Smooth muscle cell (in vitro differentiated cells): Measurements from ENCODE around the gene NPIPB9. TPM values are rescaled to one million over a fixed set of nuclear protein-coding genes. Genes with fewer than 3 reads are reported as not detected.

Experiments used
- DNase-seq: peaks from one replicate; lab custom pipeline; 2025; ENCODE audit not compliant: unreplicated experiment; lab: John Stamatoyannopoulos, UW
- H2AFZ ChIP-seq: fragments of 200-600 bp; sonication (generic); 2 replicates; pipeline ENCODE4 v1.6.0; 2016; ENCODE audit warnings: antibody characterized with exemption, low read depth, mild to moderate bottlenecking
- H3F3A ChIP-seq: fragments of 200-600 bp; sonication (generic); 2 replicates; pipeline ENCODE4 v1.6.0; 2017; ENCODE audit warnings: antibody characterized with exemption, low read depth
- H3K27ac ChIP-seq: fragments of 200-600 bp; sonication (generic); 2 replicates; pipeline ENCODE4 v1.5.1; 2016; ENCODE audit warnings: low read depth, mild to moderate bottlenecking
- H3K27me3 ChIP-seq: fragments of 200-600 bp; sonication (generic); 2 replicates; pipeline ENCODE4 v1.6.1; 2016; ENCODE audit warnings: low read depth, mild to moderate bottlenecking
- H3K36me3 ChIP-seq: fragments of 200-600 bp; sonication (generic); 2 replicates; pipeline ENCODE4 v1.5.1; 2016; ENCODE audit warnings: low read depth
- H3K4me1 ChIP-seq: fragments of 200-600 bp; sonication (generic); 2 replicates; pipeline ENCODE4 v1.5.1; 2016; ENCODE audit warnings: low read depth
- H3K4me2 ChIP-seq: fragments of 200-600 bp; sonication (generic); 2 replicates; pipeline ENCODE4 v1.6.0; 2016; ENCODE audit warnings: mild to moderate bottlenecking
- H3K4me3 ChIP-seq: fragments of 200-600 bp; sonication (generic); 2 replicates; pipeline ENCODE4 v1.5.1; 2016; ENCODE audit warnings: mild to moderate bottlenecking
- H3K79me2 ChIP-seq: fragments of 200-600 bp; sonication (generic); 2 replicates; pipeline ENCODE4 v1.6.0; 2016; ENCODE audit warnings: low read depth, mild to moderate bottlenecking
- H3K9ac ChIP-seq: fragments of 200-600 bp; sonication (generic); 2 replicates; pipeline ENCODE4 v1.6.0; 2016; ENCODE audit warnings: low read depth
- H3K9me3 ChIP-seq: fragments of 200-600 bp; sonication (generic); replicated peaks from 2 replicates; pipeline ENCODE4 v1.5.1; 2016; ENCODE audit warnings: low read depth
- H4K20me1 ChIP-seq: fragments of 200-600 bp; sonication (generic); 2 replicates; pipeline ENCODE4 v1.6.0; 2016; ENCODE audit warnings: low read depth
- WGBS: methylation state at CpG from one replicate; pipeline ENCODE4 v1.1.7; 2016; ENCODE audit warnings: low lambda C conversion rate; 5-methylcytosine and 5-hydroxymethylcytosine counted together
- microRNA-seq: library from miRNA; unstranded; fragments of <30 nt; microRNA quantifications from one replicate; pipeline ENCODE4, GENCODE V29; 2016; ENCODE audit warnings: borderline number of aligned reads
- polyA plus RNA-seq: library from polyadenylated mRNA; unstranded; fragments of >200 nt; fragmentation: Nextera tagmentation; extraction: Ambion mirVana; gene quantifications from 2 replicates; pipeline ENCODE4 v1.2.1, GENCODE V29; 2016
- small RNA-seq: library from RNA; depleted of rRNA; stranded (forward); fragments of <200 nt; gene quantifications from one replicate; pipeline ENCODE3, GENCODE V24; 2014
- total RNA-seq: library from RNA; depleted of rRNA; stranded (reverse); fragments of >200 nt; gene quantifications from 2 replicates; pipeline ENCODE4 v1.2.3, GENCODE V29; 2014
- TF ChIP-seq, protein P1 (sequence below): fragments of 200-600 bp; sonication (generic); IDR thresholded peaks from 2 replicates; pipeline ENCODE4 v1.5.1; 2017; ENCODE audit warnings: borderline replicate concordance, mild to moderate bottlenecking, antibody characterized with exemption; ENCODE audit not compliant: insufficient read depth, poor library complexity, severe bottlenecking

The NPIPB9 gene
- total and polyA plus RNA-seq, 2 experiments from 2014 or later, result 0.32 to 3.7 TPM

DNA sequence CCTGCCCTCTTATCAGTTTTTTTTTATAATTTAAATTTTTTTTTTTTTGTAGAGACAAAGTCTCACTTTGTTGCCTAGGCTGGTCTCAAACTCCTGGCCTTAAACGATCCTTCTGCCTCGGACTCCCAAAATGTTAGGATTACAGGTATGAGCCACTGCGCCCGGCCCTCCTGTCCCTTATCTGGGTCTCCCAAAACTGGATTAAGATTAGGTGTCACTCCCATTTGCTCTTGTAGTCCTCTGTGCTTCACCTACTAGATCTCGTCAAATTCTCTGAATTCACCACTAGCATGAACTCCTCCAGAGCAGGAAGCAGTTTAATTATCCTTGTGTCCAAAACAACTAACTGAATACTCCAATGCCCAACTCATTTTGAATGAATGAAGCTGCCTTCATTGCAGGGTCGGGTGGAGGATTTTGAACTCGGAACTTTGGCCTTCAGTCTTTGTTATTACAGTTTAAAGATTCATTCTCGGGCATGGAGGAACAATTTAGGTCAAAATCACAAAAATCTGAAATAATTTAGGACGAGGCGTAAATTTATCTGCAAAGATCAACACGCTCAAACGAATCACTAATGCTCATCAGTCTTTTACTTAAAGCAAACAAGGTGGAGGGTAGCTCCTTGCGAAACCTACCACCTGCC is 70.4 kb downstream of the NPIPB9 start:
- no peaks in the 10 kb centered on the region for H3K27me3 ChIP-seq
- no peaks in the 10 kb centered on the region for H3K9me3 ChIP-seq
- WGBS, result 39% methylated on average over 13 of the region's 13 CpGs
- TF ChIP-seq, protein P1, sequence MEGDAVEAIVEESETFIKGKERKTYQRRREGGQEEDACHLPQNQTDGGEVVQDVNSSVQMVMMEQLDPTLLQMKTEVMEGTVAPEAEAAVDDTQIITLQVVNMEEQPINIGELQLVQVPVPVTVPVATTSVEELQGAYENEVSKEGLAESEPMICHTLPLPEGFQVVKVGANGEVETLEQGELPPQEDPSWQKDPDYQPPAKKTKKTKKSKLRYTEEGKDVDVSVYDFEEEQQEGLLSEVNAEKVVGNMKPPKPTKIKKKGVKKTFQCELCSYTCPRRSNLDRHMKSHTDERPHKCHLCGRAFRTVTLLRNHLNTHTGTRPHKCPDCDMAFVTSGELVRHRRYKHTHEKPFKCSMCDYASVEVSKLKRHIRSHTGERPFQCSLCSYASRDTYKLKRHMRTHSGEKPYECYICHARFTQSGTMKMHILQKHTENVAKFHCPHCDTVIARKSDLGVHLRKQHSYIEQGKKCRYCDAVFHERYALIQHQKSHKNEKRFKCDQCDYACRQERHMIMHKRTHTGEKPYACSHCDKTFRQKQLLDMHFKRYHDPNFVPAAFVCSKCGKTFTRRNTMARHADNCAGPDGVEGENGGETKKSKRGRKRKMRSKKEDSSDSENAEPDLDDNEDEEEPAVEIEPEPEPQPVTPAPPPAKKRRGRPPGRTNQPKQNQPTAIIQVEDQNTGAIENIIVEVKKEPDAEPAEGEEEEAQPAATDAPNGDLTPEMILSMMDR, result no peak
- H3K9ac ChIP-seq, result peak overlapping the region; percentile 93
- H3K79me2 ChIP-seq, result peaks cover 48% of the 10 kb centered on the region
- peak overlapping the region; percentile 91 for H3K4me2 ChIP-seq
- no peak for DNase-seq
- peaks cover 8% of the 10 kb centered on the region for H3K36me3 ChIP-seq
- H4K20me1 ChIP-seq, result peaks cover 26% of the 10 kb centered on the region
- H2AFZ ChIP-seq, result peak overlapping the region; percentile 93
- H3K4me1 ChIP-seq, result peaks cover 20% of the 10 kb centered on the region
- peak overlapping the region; percentile 100 for H3K4me3 ChIP-seq
- H3K27ac ChIP-seq, result peak overlapping the region; percentile 91
- peaks cover 5% of the 10 kb centered on the region for H3F3A ChIP-seq

Small RNA genes within 50 kb of the gene (microRNA-seq; reads per million reads assigned to microRNA genes)
- gene MIR6862-2, result not detected

Small RNA genes within 50 kb of the gene (small RNA-seq; reads per million reads assigned to genes)
- not detected for gene MIR6862-2

Other genes starting within 250 kb of the NPIPB9 start
- not detected in 2 replicates for gene IL27, start 245.0 kb upstream of the NPIPB9 start, total RNA-seq
- gene IL27, start 245.0 kb upstream of the NPIPB9 start, polyA plus RNA-seq, result not detected in 2 replicates
- gene NUPR1, start 212.8 kb upstream of the NPIPB9 start, total RNA-seq, result 0.40 and 0.67 TPM in 2 replicates
- 9.9 and 22.2 TPM in 2 replicates for gene NUPR1, start 212.8 kb upstream of the NPIPB9 start, polyA plus RNA-seq
- 4.9 and 5.7 TPM in 2 replicates for gene SGF29, start 197.9 kb upstream of the NPIPB9 start, total RNA-seq
- gene SGF29, start 197.9 kb upstream of the NPIPB9 start, polyA plus RNA-seq, result 9.4 and 11.9 TPM in 2 replicates
- not detected in 2 replicates for gene SULT1A2, start 154.7 kb upstream of the NPIPB9 start, total RNA-seq
- gene SULT1A2, start 154.7 kb upstream of the NPIPB9 start, polyA plus RNA-seq, result not detected in 2 replicates
- 0.09 TPM in 1 of 2 replicates, not detected in the other for gene SULT1A1, start 141.7 kb upstream of the NPIPB9 start, total RNA-seq
- gene SULT1A1, start 141.7 kb upstream of the NPIPB9 start, polyA plus RNA-seq, result 0.72 and 1.3 TPM in 2 replicates
- gene NPIPB8, start 113.7 kb upstream of the NPIPB9 start, total RNA-seq, result not detected in 2 replicates
- gene NPIPB8, start 113.7 kb upstream of the NPIPB9 start, polyA plus RNA-seq, result 0.58 TPM in 1 of 2 replicates, not detected in the other
- gene EIF3C, start 40.3 kb upstream of the NPIPB9 start, total RNA-seq, result 53.7 and 54.7 TPM in 2 replicates
- gene EIF3C, start 40.3 kb upstream of the NPIPB9 start, polyA plus RNA-seq, result 277 and 320 TPM in 2 replicates
- 81.2 and 89.3 TPM in 2 replicates for gene ATXN2L, start 71.2 kb downstream of the NPIPB9 start, total RNA-seq
- 93.3 and 108 TPM in 2 replicates for gene ATXN2L, start 71.2 kb downstream of the NPIPB9 start, polyA plus RNA-seq
- gene TUFM, start 94.6 kb downstream of the NPIPB9 start, total RNA-seq, result 67.2 and 76.1 TPM in 2 replicates
- gene TUFM, start 94.6 kb downstream of the NPIPB9 start, polyA plus RNA-seq, result 191 and 200 TPM in 2 replicates
- 11.4 and 17.3 TPM in 2 replicates for gene SH2B1, start 112.1 kb downstream of the NPIPB9 start, total RNA-seq
- 17.3 and 18.8 TPM in 2 replicates for gene SH2B1, start 112.1 kb downstream of the NPIPB9 start, polyA plus RNA-seq
- 0.09 and 0.36 TPM in 2 replicates for gene ATP2A1, start 126.7 kb downstream of the NPIPB9 start, total RNA-seq
- gene ATP2A1, start 126.7 kb downstream of the NPIPB9 start, polyA plus RNA-seq, result 0.87 and 1.2 TPM in 2 replicates
- 9.2 and 16.6 TPM in 2 replicates for gene RABEP2, start 173.5 kb downstream of the NPIPB9 start, total RNA-seq
- gene RABEP2, start 173.5 kb downstream of the NPIPB9 start, polyA plus RNA-seq, result 14.5 and 14.7 TPM in 2 replicates
- gene CD19, start 180.2 kb downstream of the NPIPB9 start, total RNA-seq, result not detected in 2 replicates
- not detected in 2 replicates for gene CD19, start 180.2 kb downstream of the NPIPB9 start, polyA plus RNA-seq
- gene NFATC2IP, start 199.2 kb downstream of the NPIPB9 start, total RNA-seq, result 9.7 and 19.0 TPM in 2 replicates
- gene NFATC2IP, start 199.2 kb downstream of the NPIPB9 start, polyA plus RNA-seq, result 13.1 and 15.2 TPM in 2 replicates
- gene SPNS1, start 223.0 kb downstream of the NPIPB9 start, total RNA-seq, result 28.6 and 29.8 TPM in 2 replicates
- 109 and 113 TPM in 2 replicates for gene SPNS1, start 223.0 kb downstream of the NPIPB9 start, polyA plus RNA-seq
- gene LAT, start 233.3 kb downstream of the NPIPB9 start, total RNA-seq, result 2.1 and 8.2 TPM in 2 replicates
- gene LAT, start 233.3 kb downstream of the NPIPB9 start, polyA plus RNA-seq, result 3.2 and 3.5 TPM in 2 replicates